Adrenal gland (tissue), 5 donors: ENCODE data around the gene DUSP18.

Experiments
- POLR2A ChIP-seq, 2 donors: fragments of 450-650 bp; IDR thresholded peaks; one replicate each; pipeline ENCODE4 v1.6.1; 2017; ENCODE audit warnings: antibody characterized with exemption in 2 of 2, mild to moderate bottlenecking in 2 of 2, moderate library complexity in 1 of 2
- TF ChIP-seq, protein P1 (sequence below), 6 experiments: fragments of 450-650 bp in 4 of 6; fragments of 200-600 bp in 2 of 6; sonication (generic) in 1 of 6; IDR thresholded peaks; 1 replicate in 5 of 6; 2 replicates in 1 of 6; pipeline versions ENCODE4 v1.5.1 to v1.8.0; 2016 to 2021; ENCODE audit warnings: antibody characterized with exemption in 6 of 6, mild to moderate bottlenecking in 2 of 6, moderate library complexity in 1 of 6
- donor health status: DM: no; HTN: no; CAD: no.

DNA sequence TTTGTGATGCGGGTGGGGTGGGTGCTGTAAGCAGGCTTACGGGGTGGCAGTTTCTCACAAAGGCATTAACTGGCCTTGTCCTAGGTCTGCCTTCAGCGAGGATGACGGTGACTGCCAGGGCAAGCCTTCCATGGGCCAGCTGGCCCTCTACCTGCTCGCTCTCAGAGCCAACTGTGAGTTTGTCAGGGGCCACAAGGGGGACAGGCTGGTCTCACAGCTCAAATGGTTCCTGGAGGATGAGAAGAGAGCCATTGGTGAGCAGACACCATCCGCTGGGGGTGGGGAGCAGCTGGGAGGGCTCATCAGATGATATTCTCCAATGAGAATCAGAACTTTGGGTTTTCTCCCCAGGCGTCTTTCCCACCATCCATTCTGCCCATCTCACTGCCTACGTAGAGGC, 54.9 kb downstream of the DUSP18 start:
- TF ChIP-seq, protein P1, sequence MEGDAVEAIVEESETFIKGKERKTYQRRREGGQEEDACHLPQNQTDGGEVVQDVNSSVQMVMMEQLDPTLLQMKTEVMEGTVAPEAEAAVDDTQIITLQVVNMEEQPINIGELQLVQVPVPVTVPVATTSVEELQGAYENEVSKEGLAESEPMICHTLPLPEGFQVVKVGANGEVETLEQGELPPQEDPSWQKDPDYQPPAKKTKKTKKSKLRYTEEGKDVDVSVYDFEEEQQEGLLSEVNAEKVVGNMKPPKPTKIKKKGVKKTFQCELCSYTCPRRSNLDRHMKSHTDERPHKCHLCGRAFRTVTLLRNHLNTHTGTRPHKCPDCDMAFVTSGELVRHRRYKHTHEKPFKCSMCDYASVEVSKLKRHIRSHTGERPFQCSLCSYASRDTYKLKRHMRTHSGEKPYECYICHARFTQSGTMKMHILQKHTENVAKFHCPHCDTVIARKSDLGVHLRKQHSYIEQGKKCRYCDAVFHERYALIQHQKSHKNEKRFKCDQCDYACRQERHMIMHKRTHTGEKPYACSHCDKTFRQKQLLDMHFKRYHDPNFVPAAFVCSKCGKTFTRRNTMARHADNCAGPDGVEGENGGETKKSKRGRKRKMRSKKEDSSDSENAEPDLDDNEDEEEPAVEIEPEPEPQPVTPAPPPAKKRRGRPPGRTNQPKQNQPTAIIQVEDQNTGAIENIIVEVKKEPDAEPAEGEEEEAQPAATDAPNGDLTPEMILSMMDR (IDR thresholded peaks at IDR 0.05): no peak
- no peak for TF ChIP-seq POLR2A (IDR thresholded peaks at IDR 0.05)
